Measurements from ENCODE around the gene THY1. TPM values are rescaled to one million over a fixed set of nuclear protein-coding genes. Genes with fewer than 3 reads are reported as not detected.

Gene THY1
- total RNA-seq, 1 experiment from 2014 or later = 1.1 TPM

DNA sequence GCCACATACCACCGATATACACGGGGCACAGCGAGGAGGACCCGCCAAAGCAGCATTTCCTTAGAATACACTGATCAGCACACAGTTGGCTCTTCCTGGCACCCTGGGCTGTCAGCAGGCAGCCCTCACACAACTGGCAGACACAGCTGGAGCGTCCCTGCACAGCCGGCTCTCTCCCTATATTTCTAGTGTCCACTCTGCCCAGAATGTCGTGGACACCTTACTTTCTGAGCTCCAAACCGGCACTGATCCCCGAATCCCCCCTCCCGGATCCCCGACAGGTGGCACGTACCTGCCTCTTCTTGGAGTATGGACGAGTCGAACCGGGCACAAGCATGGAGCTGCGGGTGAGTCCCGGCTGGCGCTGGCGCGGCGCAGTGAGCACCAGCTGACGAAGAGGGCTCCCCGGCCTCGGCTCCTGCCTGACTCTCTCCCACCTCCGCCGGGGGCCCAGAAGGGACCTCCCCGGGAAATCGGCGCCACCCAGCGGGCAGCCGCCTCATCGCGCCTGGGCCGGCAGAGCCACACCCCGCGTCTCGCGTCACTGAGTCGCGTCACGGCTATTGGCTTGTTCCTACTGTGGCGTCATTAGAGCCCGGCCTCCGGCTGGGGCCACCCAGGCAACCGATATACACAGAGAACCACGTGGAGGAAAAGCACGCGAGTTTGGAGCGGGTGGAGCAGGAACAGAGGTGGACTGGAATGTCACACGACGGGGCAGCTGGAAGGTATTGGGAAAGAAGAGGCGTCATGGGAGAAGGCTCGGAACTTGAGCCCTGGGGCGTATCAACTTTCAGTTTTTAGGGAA is 41.6 kb downstream of the THY1 start, which contains the start of gene USP2:
Gene USP2, minus strand, starts transcription at position 510 of the 808 bp plus-strand sequence. CDS start 8,210 bp downstream, outside the sequence.
- no peaks in the 10 kb centered on the region for H3K36me3 ChIP-seq (ENCODE audit: control insufficient read depth in 1 of 2, insufficient read depth in 2 of 2, low read length in 2 of 2)
- intact Hi-C loops (cut with micrococcal nuclease) = loop anchor here (1.0 to 5.0 kb wide), 2 partner anchors 279 to 325 kb away; partner anchors contain the start of gene DPAGT1

More for the DNA sequence above, 41.6 kb downstream of the THY1 start, which contains the start of gene USP2:
- CTCF ChIA-PET = interaction anchor here (0.9 to 2.7 kb wide), 8 partner anchors 9 to 93 kb away, joined by 3 to 16 read pairs (median 8); no protein-coding TSS in a partner anchor
- no peak within 1 kb of the TSS; the same call in 1 of the 2 replicates for H3K27ac ChIP-seq (ENCODE audit: low read depth, low read length)
- H3K9me2 ChIP-seq (ENCODE audit: insufficient read depth) = no peaks in the 10 kb centered on the region
- BruUV-seq (replicated peaks) = no TSS peak
- H3K4me3 ChIP-seq (replicated peaks in 1 of 2; ENCODE audit: low read depth in 1 of 2, low read length in 2 of 2) = peak within 1 kb of the TSS; percentile 63 to 65
- peaks cover 6 to 33% of the 10 kb centered on the region in 2 experiments; a peak in 3 of 4 replicates for H3K4me1 ChIP-seq (ENCODE audit: control insufficient read depth in 1 of 2, insufficient read depth in 2 of 2, low read length in 2 of 2)
- H3K27me3 ChIP-seq (ENCODE audit: insufficient read depth, low read length) = no peaks in the 10 kb centered on the region
- peak within 1 kb of the TSS; percentile 89 for H3K4me2 ChIP-seq (ENCODE audit: low read length)
- RAD21 ChIA-PET (ENCODE audit: low non-redundant PET in 1 of 2, low total read pairs in 2 of 2, uncharacterized antibody in 2 of 2, unreplicated experiment in 2 of 2) = no interaction called here
- no peaks in the 10 kb centered on the region for H3K9me3 ChIP-seq (ENCODE audit: control insufficient read depth in 1 of 2, insufficient read depth in 1 of 2, low read depth in 1 of 2, low read length in 2 of 2)
- TF ChIP-seq POLR2AphosphoS5 (IDR thresholded peaks at IDR 0.05; ENCODE audit: low read depth, low read length) (peak; percentile 58), CEBPB (IDR thresholded peaks at IDR 0.05; ENCODE audit: low read depth) (no peak), SP1 (IDR thresholded peaks at IDR 0.05; ENCODE audit: low read depth) (no peak; the same call in 1 of the 2 replicates), CBX3 (IDR thresholded peaks at IDR 0.05; ENCODE audit: low read depth) (no peak; the same call in 1 of the 2 replicates), ELF1 (IDR thresholded peaks at IDR 0.05; ENCODE audit: borderline replicate concordance, low read depth) (no peak), YY1 (IDR thresholded peaks at IDR 0.05; ENCODE audit: extremely low read depth, insufficient replicate concordance, low read depth, low read length) (peak; percentile 9), RAD21 (IDR thresholded peaks at IDR 0.05; ENCODE audit: low read depth) (peak; percentile 66), ZFX (IDR thresholded peaks at IDR 0.05) (no peak), FOSL1 (IDR thresholded peaks at IDR 0.05; ENCODE audit: low read depth) (no peak), SIN3A (IDR thresholded peaks at IDR 0.05; ENCODE audit: low read depth) (peak; percentile 98)
- TF ChIP-seq, protein P1, sequence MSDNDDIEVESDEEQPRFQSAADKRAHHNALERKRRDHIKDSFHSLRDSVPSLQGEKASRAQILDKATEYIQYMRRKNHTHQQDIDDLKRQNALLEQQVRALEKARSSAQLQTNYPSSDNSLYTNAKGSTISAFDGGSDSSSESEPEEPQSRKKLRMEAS (IDR thresholded peaks at IDR 0.05) = peak; percentile 100
- TF ChIP-seq, protein P2, sequence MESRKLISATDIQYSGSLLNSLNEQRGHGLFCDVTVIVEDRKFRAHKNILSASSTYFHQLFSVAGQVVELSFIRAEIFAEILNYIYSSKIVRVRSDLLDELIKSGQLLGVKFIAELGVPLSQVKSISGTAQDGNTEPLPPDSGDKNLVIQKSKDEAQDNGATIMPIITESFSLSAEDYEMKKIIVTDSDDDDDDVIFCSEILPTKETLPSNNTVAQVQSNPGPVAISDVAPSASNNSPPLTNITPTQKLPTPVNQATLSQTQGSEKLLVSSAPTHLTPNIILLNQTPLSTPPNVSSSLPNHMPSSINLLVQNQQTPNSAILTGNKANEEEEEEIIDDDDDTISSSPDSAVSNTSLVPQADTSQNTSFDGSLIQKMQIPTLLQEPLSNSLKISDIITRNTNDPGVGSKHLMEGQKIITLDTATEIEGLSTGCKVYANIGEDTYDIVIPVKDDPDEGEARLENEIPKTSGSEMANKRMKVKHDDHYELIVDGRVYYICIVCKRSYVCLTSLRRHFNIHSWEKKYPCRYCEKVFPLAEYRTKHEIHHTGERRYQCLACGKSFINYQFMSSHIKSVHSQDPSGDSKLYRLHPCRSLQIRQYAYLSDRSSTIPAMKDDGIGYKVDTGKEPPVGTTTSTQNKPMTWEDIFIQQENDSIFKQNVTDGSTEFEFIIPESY (IDR thresholded peaks at IDR 0.05; ENCODE audit: extremely low read depth, insufficient replicate concordance, low read length) = peak; percentile 8
- TF ChIP-seq, protein P3, sequence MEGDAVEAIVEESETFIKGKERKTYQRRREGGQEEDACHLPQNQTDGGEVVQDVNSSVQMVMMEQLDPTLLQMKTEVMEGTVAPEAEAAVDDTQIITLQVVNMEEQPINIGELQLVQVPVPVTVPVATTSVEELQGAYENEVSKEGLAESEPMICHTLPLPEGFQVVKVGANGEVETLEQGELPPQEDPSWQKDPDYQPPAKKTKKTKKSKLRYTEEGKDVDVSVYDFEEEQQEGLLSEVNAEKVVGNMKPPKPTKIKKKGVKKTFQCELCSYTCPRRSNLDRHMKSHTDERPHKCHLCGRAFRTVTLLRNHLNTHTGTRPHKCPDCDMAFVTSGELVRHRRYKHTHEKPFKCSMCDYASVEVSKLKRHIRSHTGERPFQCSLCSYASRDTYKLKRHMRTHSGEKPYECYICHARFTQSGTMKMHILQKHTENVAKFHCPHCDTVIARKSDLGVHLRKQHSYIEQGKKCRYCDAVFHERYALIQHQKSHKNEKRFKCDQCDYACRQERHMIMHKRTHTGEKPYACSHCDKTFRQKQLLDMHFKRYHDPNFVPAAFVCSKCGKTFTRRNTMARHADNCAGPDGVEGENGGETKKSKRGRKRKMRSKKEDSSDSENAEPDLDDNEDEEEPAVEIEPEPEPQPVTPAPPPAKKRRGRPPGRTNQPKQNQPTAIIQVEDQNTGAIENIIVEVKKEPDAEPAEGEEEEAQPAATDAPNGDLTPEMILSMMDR (IDR thresholded peaks at IDR 0.05 in 2 of 3, conservative IDR thresholded peaks at IDR 0.05 in 1 of 3; ENCODE audit: borderline replicate concordance in 1 of 3, insufficient read depth in 1 of 3, low read depth in 2 of 3, low read length in 2 of 3) = peak; percentile 83 to 86 (median 86)
- TF ChIP-seq, protein P4, sequence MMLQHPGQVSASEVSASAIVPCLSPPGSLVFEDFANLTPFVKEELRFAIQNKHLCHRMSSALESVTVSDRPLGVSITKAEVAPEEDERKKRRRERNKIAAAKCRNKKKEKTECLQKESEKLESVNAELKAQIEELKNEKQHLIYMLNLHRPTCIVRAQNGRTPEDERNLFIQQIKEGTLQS (IDR thresholded peaks at IDR 0.05) = no peak
- H2AFZ ChIP-seq (ENCODE audit: low read depth, low read length, poor library complexity, severe bottlenecking) = peak within 1 kb of the TSS; percentile 42
- no peaks in the 10 kb centered on the region for H3K79me2 ChIP-seq (ENCODE audit: insufficient read depth, low read length)
- ATAC-seq (peak; percentile 96), DNase-seq (ENCODE audit: low read depth, low spot score) (peak; percentile 93)
- no peaks in the 10 kb centered on the region for H4K20me1 ChIP-seq (ENCODE audit: insufficient read depth)
- POLR2A ChIA-PET = no interaction called here
- peak within 1 kb of the TSS; percentile 71 for H3K9ac ChIP-seq (ENCODE audit: low read length)
